ENCODE measurements around the gene RNF220. TPM values are rescaled to one million over a fixed set of nuclear protein-coding genes. Genes with fewer than 3 reads are reported as not detected.

The RNF220 gene
- polyA plus RNA-seq, 1 of the 3 experiments (the other 2 are of a cell fraction): 83.7 TPM

DNA sequence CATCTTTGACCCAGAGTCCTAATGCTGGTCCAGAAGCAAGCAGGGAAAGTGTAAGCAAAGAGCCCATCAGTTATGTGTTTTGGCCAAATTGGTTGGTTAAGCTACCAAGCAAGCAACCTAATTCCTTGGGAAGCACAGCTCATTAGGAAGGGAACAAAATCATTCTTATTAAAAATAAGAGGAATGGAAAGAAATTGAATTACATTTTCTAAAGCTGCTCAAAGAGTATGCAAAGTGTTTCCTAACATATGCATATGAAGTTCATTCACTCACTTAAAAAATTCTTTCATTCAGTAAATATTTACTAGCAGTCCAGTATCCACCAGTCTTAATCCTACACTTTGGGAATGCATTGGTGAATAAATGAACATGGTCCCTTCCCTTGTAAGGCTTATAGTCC is 71.8 kb downstream of the RNF220 start:
- H3K79me2 ChIP-seq (ENCODE audit: insufficient read depth): no peaks in the 10 kb centered on the region
- no peaks in the 10 kb centered on the region for H4K20me1 ChIP-seq (ENCODE audit: insufficient read depth)
- H3K27ac ChIP-seq (ENCODE audit: low read depth in 2 of 2, low read length in 1 of 2): no peak overlapping the region
- peaks cover 55% of the 10 kb centered on the region for H3K27me3 ChIP-seq (ENCODE audit: insufficient read depth)
- H3F3A ChIP-seq (replicated peaks; ENCODE audit: insufficient read depth): no peaks in the 10 kb centered on the region
- POLR2A ChIA-PET: interaction anchor here (1.5 kb wide), 1 partner anchor 19 kb away, joined by 3 read pairs; no protein-coding TSS in a partner anchor
- H3K36me3 ChIP-seq (replicated peaks in 1 of 2; ENCODE audit: control insufficient read depth in 1 of 2, insufficient read depth in 2 of 2, low read length in 1 of 2): no peaks in the 10 kb centered on the region
- no peaks in the 10 kb centered on the region; a peak in 1 of 4 replicates for H3K4me1 ChIP-seq (ENCODE audit: control insufficient read depth in 1 of 2, insufficient read depth in 2 of 2, low read depth in 1 of 2, low read length in 1 of 2)
- H3K9me2 ChIP-seq: no peaks in the 10 kb centered on the region
- TF ChIP-seq RCOR1 (IDR thresholded peaks at IDR 0.05; ENCODE audit: low read length) (no peak), GABPA (IDR thresholded peaks at IDR 0.05; ENCODE audit: low read depth) (no peak), TAF1 (IDR thresholded peaks at IDR 0.05; ENCODE audit: borderline replicate concordance, low read depth, low read length) (no peak), MXI1 (IDR thresholded peaks at IDR 0.05; ENCODE audit: low read depth, low read length) (no peak), TCF12 (IDR thresholded peaks at IDR 0.05) (no peak), MEF2A (IDR thresholded peaks at IDR 0.05; ENCODE audit: borderline replicate concordance, low read depth) (no peak), FOSL2 (IDR thresholded peaks at IDR 0.05; ENCODE audit: borderline replicate concordance, low read depth) (no peak), EP300 (IDR thresholded peaks at IDR 0.05; ENCODE audit: borderline replicate concordance in 1 of 2, low read depth in 1 of 2, low read length in 1 of 2) (no peak)
- no peak for DNase-seq
- CTCF ChIA-PET: no interaction called here
- H3K4me2 ChIP-seq: no peak overlapping the region
- no peaks in the 10 kb centered on the region for H3K9me3 ChIP-seq
- no peak overlapping the region for H3K9ac ChIP-seq
- no peak overlapping the region for H2AFZ ChIP-seq (ENCODE audit: low read depth)
- no peak overlapping the region for H3K4me3 ChIP-seq (ENCODE audit: low read depth in 2 of 2, low read length in 1 of 2)

- CTCF ChIA-PET: interaction anchor here (1.0 kb wide), 1 partner anchor 54 kb away, joined by 3 read pairs; no protein-coding TSS in a partner anchor
- TF ChIP-seq RFX5 (IDR thresholded peaks at IDR 0.05; ENCODE audit: low read length): no peak
- TF ChIP-seq ZBTB33 (IDR thresholded peaks at IDR 0.05; ENCODE audit: borderline replicate concordance, low read depth): no peak
- no peak for TF ChIP-seq RAD21 (IDR thresholded peaks at IDR 0.05; ENCODE audit: low read length)
- TF ChIP-seq JUND (IDR thresholded peaks at IDR 0.05): no peak
- TF ChIP-seq PBX3 (IDR thresholded peaks at IDR 0.05): no peak
- TF ChIP-seq RXRA (IDR thresholded peaks at IDR 0.05; ENCODE audit: borderline replicate concordance, low read depth): no peak
- no peak for TF ChIP-seq ELF1 (IDR thresholded peaks at IDR 0.05)
- no peak for TF ChIP-seq TCF12 (IDR thresholded peaks at IDR 0.05)
- no peak for TF ChIP-seq TAF1 (IDR thresholded peaks at IDR 0.05; ENCODE audit: borderline replicate concordance, low read depth, low read length)
- no peak for TF ChIP-seq USF1 (IDR thresholded peaks at IDR 0.05; ENCODE audit: borderline replicate concordance, low read depth)
- TF ChIP-seq MEF2A (IDR thresholded peaks at IDR 0.05; ENCODE audit: borderline replicate concordance, low read depth): no peak
- no peak for TF ChIP-seq USF2 (IDR thresholded peaks at IDR 0.05; ENCODE audit: borderline replicate concordance, low read depth, low read length)
- TF ChIP-seq GABPA (IDR thresholded peaks at IDR 0.05; ENCODE audit: low read depth): no peak
- no peak for TF ChIP-seq NRF1 (IDR thresholded peaks at IDR 0.05; ENCODE audit: low read depth, low read length)
- TF ChIP-seq YY1 (IDR thresholded peaks at IDR 0.05; ENCODE audit: low read depth): no peak
- no peak for TF ChIP-seq CHD2 (IDR thresholded peaks at IDR 0.05; ENCODE audit: low read length, partially characterized antibody)
- TF ChIP-seq RCOR1 (IDR thresholded peaks at IDR 0.05; ENCODE audit: low read length): no peak
- no peak for TF ChIP-seq SMC3 (IDR thresholded peaks at IDR 0.05; ENCODE audit: low read depth, low read length)
Measured at GRCh38 chr1:44481701-44482100, 76.6 kb downstream of the RNF220 start.

More at GRCh38 chr1:44481701-44482100, 76.6 kb downstream of the RNF220 start:
- Histone ChIP-seq H3K9me3 (no peaks in the 10 kb centered on the region), H4K20me1 (ENCODE audit: insufficient read depth) (no peaks in the 10 kb centered on the region), H2AFZ (ENCODE audit: low read depth) (no peak overlapping the region), H3K4me2 (no peak overlapping the region), H3K36me3 (replicated peaks in 1 of 2; ENCODE audit: control insufficient read depth in 1 of 2, insufficient read depth in 2 of 2, low read length in 1 of 2) (no peaks in the 10 kb centered on the region), H3K4me1 (ENCODE audit: control insufficient read depth in 1 of 2, insufficient read depth in 2 of 2, low read depth in 1 of 2, low read length in 1 of 2) (no peaks in the 10 kb centered on the region), H3K9me2 (no peaks in the 10 kb centered on the region), H3K79me2 (ENCODE audit: insufficient read depth) (no peaks in the 10 kb centered on the region), H3K27ac (ENCODE audit: low read depth in 2 of 2, low read length in 1 of 2) (no peak overlapping the region), H3K4me3 (ENCODE audit: low read depth in 2 of 2, low read length in 1 of 2) (no peak overlapping the region), H3F3A (replicated peaks; ENCODE audit: insufficient read depth) (peaks cover 6% of the 10 kb centered on the region), H3K27me3 (ENCODE audit: insufficient read depth) (peaks cover 59% of the 10 kb centered on the region), H3K9ac (no peak overlapping the region)
- WGBS (ENCODE audit: low lambda C conversion rate): 10% methylated on average over 2 of the region's 2 CpGs
- POLR2A ChIA-PET: no interaction called here
- DNase-seq: no peak

Measured in SK-N-SH (cell line).